OCI-LY1 (cell line): ENCODE results near the gene TIPRL.
"Not testable (repeated sequence)": the region's sequence is repeated elsewhere in the genome, so short reads cannot be mapped to it uniquely, and the experiment has no call there.

Experiments used
- H2AFZ ChIP-seq: fragments of 200-600 bp; sonication (generic), shearing (Covaris generic); 2 replicates; pipeline ENCODE4 v1.6.0; 2014; ENCODE audit warnings: antibody characterized with exemption, mild to moderate bottlenecking, low read length
- H3F3A ChIP-seq: fragments of 200-600 bp; sonication (generic), shearing (Covaris generic); 2 replicates; pipeline ENCODE4 v1.6.0; 2014; ENCODE audit warnings: mild to moderate bottlenecking, antibody characterized with exemption, low read length, moderate library complexity; ENCODE audit not compliant: insufficient read depth
- H3K27ac ChIP-seq: fragments of 200-600 bp; sonication (generic); 2 replicates; pipeline ENCODE4 v1.5.1; 2014; ENCODE audit warnings: low read length, mixed run types, mild to moderate bottlenecking, low read depth; ENCODE audit not compliant: poor library complexity, severe bottlenecking
- H3K27me3 ChIP-seq: fragments of 200-600 bp; sonication (generic); 2 replicates; pipeline ENCODE4 v1.6.0; 2014; ENCODE audit warnings: antibody characterized with exemption, mild to moderate bottlenecking, low read length, moderate library complexity; ENCODE audit not compliant: insufficient read depth
- H3K36me3 ChIP-seq: fragments of 200-600 bp; sonication (generic); 2 replicates; pipeline ENCODE4 v1.6.1; 2014; ENCODE audit warnings: mild to moderate bottlenecking, antibody characterized with exemption, low read length, moderate library complexity, mixed read lengths; ENCODE audit not compliant: insufficient read depth
- H3K4me1 ChIP-seq: fragments of 200-600 bp; sonication (generic); 2 replicates; pipeline ENCODE4 v1.5.1; 2014; ENCODE audit warnings: mild to moderate bottlenecking, low read length, moderate library complexity; ENCODE audit not compliant: insufficient read depth, severe bottlenecking
- H3K4me2 ChIP-seq: fragments of 200-600 bp; sonication (generic), shearing (Covaris generic); 2 replicates; pipeline ENCODE4 v1.6.1; 2014; ENCODE audit warnings: low read length
- H3K4me3 ChIP-seq: fragments of 200-600 bp; sonication (generic); 2 replicates; pipeline ENCODE4 v1.5.1; 2014; ENCODE audit warnings: low read length, low read depth, mild to moderate bottlenecking, mixed read lengths; ENCODE audit not compliant: poor library complexity, severe bottlenecking
- H3K79me2 ChIP-seq: fragments of 200-600 bp; shearing (Covaris generic); 2 replicates; pipeline ENCODE4 v1.6.1; 2016; ENCODE audit warnings: mixed run types, low read length, mixed read lengths; ENCODE audit not compliant: insufficient read depth
- H3K9ac ChIP-seq: fragments of 200-600 bp; sonication (generic), shearing (Covaris generic); 2 replicates; pipeline ENCODE4 v1.6.1; 2014; ENCODE audit warnings: mild to moderate bottlenecking, low read length, mixed read lengths
- H3K9me2 ChIP-seq: fragments of 200-600 bp; sonication (generic), shearing (Covaris generic); 2 replicates; pipeline ENCODE4 v1.6.1; 2014; ENCODE audit warnings: low read depth, mild to moderate bottlenecking, low read length, mixed read lengths
- H3K9me3 ChIP-seq: fragments of 200-600 bp; shearing (Covaris generic); 2 replicates; pipeline ENCODE4 v1.6.1; 2014; ENCODE audit warnings: low read length, mixed read lengths
- H4K20me1 ChIP-seq: fragments of 200-600 bp; sonication (generic), shearing (Covaris generic); 2 replicates; pipeline ENCODE4 v1.6.0; 2016; ENCODE audit warnings: mild to moderate bottlenecking, low read length; ENCODE audit not compliant: insufficient read depth
- CTCF ChIP-seq: fragments of 200-600 bp; sonication (generic), shearing (Covaris generic); IDR thresholded peaks from 2 replicates; pipeline ENCODE4 v1.5.1; 2017; ENCODE audit warnings: mild to moderate bottlenecking, antibody characterized with exemption, low read length, moderate library complexity, mixed read lengths
- EZH2 ChIP-seq: fragments of 200-600 bp; sonication (generic), shearing (Covaris generic); IDR thresholded peaks from 2 replicates; pipeline ENCODE4 v1.8.0; 2017; ENCODE audit warnings: borderline replicate concordance, mixed run types, mild to moderate bottlenecking, antibody characterized with exemption, low read length, moderate library complexity, mixed read lengths

TIPRL gene

GRCh38 chr1:168150283-168150682 is 28.5 kb upstream of the TIPRL start:
- Histone ChIP-seq H3F3A (no peaks in the 10 kb centered on the region), H3K27me3 (no peaks in the 10 kb centered on the region), H3K4me1 (peaks cover 3% of the 10 kb centered on the region), H3K4me2 (no peak overlapping the region), H3K27ac (no peak overlapping the region), H2AFZ (no peak overlapping the region), H3K9me2 (no peaks in the 10 kb centered on the region), H3K9ac (no peak overlapping the region), H3K36me3 (no peaks in the 10 kb centered on the region), H3K4me3 (no peak overlapping the region), H3K9me3 (no peaks in the 10 kb centered on the region), H4K20me1 (no peaks in the 10 kb centered on the region), H3K79me2 (no peaks in the 10 kb centered on the region)
- TF ChIP-seq CTCF = no peak
- no peak for TF ChIP-seq EZH2

GRCh38 chr1:168151935-168152334 is 26.8 kb upstream of the TIPRL start:
- Histone ChIP-seq H3K4me3 (no peak overlapping the region), H3K79me2 (no peaks in the 10 kb centered on the region), H3K4me2 (no peak overlapping the region), H2AFZ (no peak overlapping the region), H3K9me3 (0 out of 2 replicates have a peak, but pooled peaks cover 3% of the 10 kb centered on the region), H3K27me3 (no peaks in the 10 kb centered on the region), H4K20me1 (no peaks in the 10 kb centered on the region), H3K27ac (no peak overlapping the region), H3K4me1 (no peaks in the 10 kb centered on the region), H3K9me2 (no peaks in the 10 kb centered on the region), H3K36me3 (no peaks in the 10 kb centered on the region), H3K9ac (no peak overlapping the region), H3F3A (no peaks in the 10 kb centered on the region)
- no peak for TF ChIP-seq CTCF

- not testable (repeated sequence) for H3K4me3 ChIP-seq, H3F3A ChIP-seq, H3K9me2 ChIP-seq, H3K9ac ChIP-seq, H3K36me3 ChIP-seq, H3K79me2 ChIP-seq, H4K20me1 ChIP-seq, H3K27ac ChIP-seq, H3K27me3 ChIP-seq, H3K9me3 ChIP-seq, H2AFZ ChIP-seq, H3K4me2 ChIP-seq, H3K4me1 ChIP-seq
Observed at GRCh38 chr1:168154707-168155106, 24.1 kb upstream of the TIPRL start.

- Histone ChIP-seq H3K9me3 (peaks cover 12% of the 10 kb centered on the region), H3K36me3 (no peaks in the 10 kb centered on the region), H3K79me2 (no peaks in the 10 kb centered on the region), H3K4me3 (no peak overlapping the region), H3K27ac (no peak overlapping the region), H2AFZ (no peak overlapping the region), H3K4me1 (no peaks in the 10 kb centered on the region), H3K9ac (no peak overlapping the region), H4K20me1 (no peaks in the 10 kb centered on the region), H3K9me2 (no peaks in the 10 kb centered on the region), H3K27me3 (no peaks in the 10 kb centered on the region), H3K4me2 (no peak overlapping the region), H3F3A (no peaks in the 10 kb centered on the region)
- TF ChIP-seq EZH2 (no peak), CTCF (no peak)
Observed at GRCh38 chr1:168155910-168156309, 22.9 kb upstream of the TIPRL start.
